Stomach (tissue), 9 donors: ENCODE measurements around the gene DGKK. TPM values are rescaled to one million over a fixed set of nuclear protein-coding genes. Genes with fewer than 3 reads are reported as not detected.
A peak's percentile ranks its signal among the peaks of the same experiment; 100 is the strongest.

Source experiments
- DNase-seq, 2 donors: peaks; one replicate each; pipeline versions ENCODE4 v3.0.0 to v3.0.0-alpha.2; 2013 to 2019
- H3K27ac ChIP-seq, 5 donors: fragments of 200-600 bp in 4 of 5; sonication (generic) in 4 of 5; one replicate each; pipeline ENCODE4 v1.5.1; 2013 to 2019; ENCODE audit warnings: mild to moderate bottlenecking in 1 of 5, moderate library complexity in 1 of 5
- H3K27me3 ChIP-seq, 3 donors: fragments of 200-600 bp; sonication (generic); one replicate each; pipeline ENCODE4 v1.5.1; 2017 to 2019; ENCODE audit warnings: mixed run types in 1 of 3
- H3K36me3 ChIP-seq, 4 donors: fragments of 200-600 bp; sonication (generic); 1 replicate in 3 of 4; 2 replicates in 1 of 4; pipeline ENCODE4 v1.5.1; 2016 to 2019
- H3K4me1 ChIP-seq, 4 donors: fragments of 200-600 bp; sonication (generic); one replicate each; pipeline ENCODE4 v1.5.1; 2016 to 2019
- H3K4me3 ChIP-seq, 4 donors: fragments of 200-600 bp; sonication (generic) in 3 of 4; one replicate each; pipeline ENCODE4 v1.5.1; 2016 to 2019; ENCODE audit warnings: mild to moderate bottlenecking in 1 of 4
- H3K9me3 ChIP-seq, 4 donors: fragments of 200-600 bp; sonication (generic); one replicate each; pipeline ENCODE4 v1.5.1; 2016 to 2019
- CTCF ChIP-seq, 7 experiments: fragments of 450-650 bp in 4 of 7; fragments of 200-600 bp in 3 of 7; sonication (generic) in 3 of 7; IDR thresholded peaks; one replicate each; pipeline ENCODE4 v1.5.1; 2016 to 2019; ENCODE audit warnings: antibody characterized with exemption in 7 of 7, control low read depth in 2 of 7, mild to moderate bottlenecking in 1 of 7
- EP300 ChIP-seq: sonication (generic); formaldehyde crosslinking; IDR thresholded peaks from one replicate; pipeline ENCODE4 v1.6.1; 2017; ENCODE audit warnings: antibody characterized with exemption
- POLR2A ChIP-seq, 4 donors: fragments of 450-650 bp; IDR thresholded peaks; one replicate each; pipeline ENCODE4 v1.6.1; 2016; ENCODE audit warnings: antibody characterized with exemption in 4 of 4, control low read depth in 2 of 4, mild to moderate bottlenecking in 1 of 4, moderate library complexity in 1 of 4
- POLR2AphosphoS5 ChIP-seq, 3 donors: sonication (generic); formaldehyde crosslinking; IDR thresholded peaks; one replicate each; pipeline ENCODE4 v1.6.1; 2016; ENCODE audit warnings: antibody characterized with exemption in 3 of 3
- WGBS, 5 donors: extraction: QIAGEN DNeasy Blood & Tissue Kit in 3 of 5; methylation state at CpG; one replicate each; pipeline versions ENCODE4 v1.1.5 to v1.1.7; 2013 to 2018; 5-methylcytosine and 5-hydroxymethylcytosine counted together
- intact Hi-C: fragments of 100-400 bp; cut with DNase I; formaldehyde crosslinking; loops from one replicate; pipeline ENCODE4 v1.15.1; 2023; ENCODE audit warnings: low total_unique reads
- polyA plus RNA-seq, 3 donors: library from polyadenylated mRNA; stranded (reverse); fragments of 200-250 nt; gene quantifications; one replicate each; pipeline ENCODE4 v1.2.3, GENCODE V29; 2013
- total RNA-seq, 5 donors: library from RNA; depleted of rRNA; stranded (reverse); fragments of >200 nt; gene quantifications; one replicate each; pipeline versions ENCODE4 v1.1.0 to v1.2.3, GENCODE V29; 2014 to 2016
- donor health status: healthy with polysubstance abuse.
- donor health status: Bipolar disorder and iron deficiency.
- donor health status: healthy.

DGKK gene
- total and polyA plus RNA-seq, 8 donors, result 0.06 to 1.8 TPM; not detected in 6

DNA sequence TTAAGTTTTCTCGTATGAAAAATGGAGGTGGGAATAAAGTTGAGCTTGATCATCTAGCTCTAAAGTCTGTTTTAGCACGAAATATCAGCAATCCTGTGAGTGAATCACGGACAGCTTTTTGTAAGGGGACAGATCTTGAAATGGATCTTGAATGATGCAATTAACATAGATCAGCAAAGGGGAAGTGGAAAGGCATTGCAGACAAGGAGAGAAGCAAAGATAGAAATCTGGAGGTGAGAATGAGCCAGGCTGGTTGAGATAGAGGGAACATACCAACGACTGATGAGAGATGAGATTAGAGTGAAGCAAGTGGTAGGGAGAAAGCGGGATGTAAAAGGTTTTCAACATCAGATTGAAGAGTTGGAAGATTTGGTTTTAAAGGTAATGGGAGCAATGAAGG, 4.6 kb upstream of the DGKK start:
- Histone ChIP-seq H3K4me3 (no peak overlapping the region), H3K36me3 (no peaks in the 10 kb centered on the region), H3K27me3 (peaks cover 3 to 46% (median 42%) of the 10 kb centered on the region in 3 donors), H3K9me3 (no peaks in the 10 kb centered on the region), H3K4me1 (peaks cover 4 to 16% (median 7%) of the 10 kb centered on the region in 4 donors), H3K27ac (no peak overlapping the region)
- WGBS, 5 donors, result 42 to 73% (median 60%) methylated on average over 5 of the region's 5 CpGs
- DNase-seq, result no peak
- intact Hi-C loops, result no loop called here
- TF ChIP-seq EP300, result no peak
- no peak for TF ChIP-seq POLR2A (IDR thresholded peaks at IDR 0.05)
- TF ChIP-seq CTCF (IDR thresholded peaks at IDR 0.05), result no peak
- TF ChIP-seq POLR2AphosphoS5 (IDR thresholded peaks at IDR 0.05), result no peak

DNA sequence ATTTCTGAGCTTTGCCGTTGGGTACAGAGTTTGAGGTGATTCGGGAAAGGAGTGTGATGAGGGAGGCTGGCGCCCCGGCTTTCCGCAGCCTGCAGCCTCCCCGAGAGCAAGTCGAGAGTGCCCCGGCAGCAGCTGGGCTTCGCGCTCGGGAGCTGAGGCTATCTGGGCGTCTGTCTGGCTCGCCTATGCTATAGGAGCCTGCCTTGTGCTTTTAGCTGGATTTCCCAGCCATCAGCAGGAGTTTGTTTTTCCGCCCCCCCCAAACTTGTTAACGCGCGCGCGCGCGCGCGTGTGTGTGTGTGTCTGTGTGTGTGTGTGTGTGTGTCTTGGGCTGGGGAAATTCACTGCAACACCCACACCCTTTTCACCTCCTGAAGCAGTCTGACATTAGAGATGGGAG, 765 bp upstream of the DGKK start:
- peaks cover 0 to 6% (median 0%) of the 10 kb centered on the region in 4 donors for H3K9me3 ChIP-seq
- no peak overlapping the region for H3K4me3 ChIP-seq
- no peaks in the 10 kb centered on the region for H3K36me3 ChIP-seq
- WGBS, 5 donors, result 0 to 41% (median 8%) methylated on average over 17 to 23 of the region's 23 CpGs
- H3K27ac ChIP-seq, result no peak overlapping the region
- H3K4me1 ChIP-seq, result peaks cover 4 to 31% (median 9%) of the 10 kb centered on the region in 4 donors
- intact Hi-C loops, result no loop called here
- DNase-seq, result peak in 1 of 2 donors; percentile 10
- peaks cover 16 to 81% (median 77%) of the 10 kb centered on the region in 3 donors for H3K27me3 ChIP-seq
- no peak for TF ChIP-seq POLR2A (IDR thresholded peaks at IDR 0.05)

- peaks cover 4 to 31% (median 9%) of the 10 kb centered on the region in 4 donors for H3K4me1 ChIP-seq
- intact Hi-C loops, result no loop called here
- H3K9me3 ChIP-seq, result peaks cover 0 to 6% (median 0%) of the 10 kb centered on the region in 4 donors
- TF ChIP-seq POLR2A (IDR thresholded peaks at IDR 0.05) (no peak), EP300 (no peak), POLR2AphosphoS5 (IDR thresholded peaks at IDR 0.05) (no peak), CTCF (IDR thresholded peaks at IDR 0.05) (no peak)
- peak in 1 of 2 donors; percentile 14 for DNase-seq
- H3K4me3 ChIP-seq, result no peak overlapping the region
- WGBS, 5 donors, result 4 to 28% (median 14%) methylated on average over 7 to 24 of the region's 24 CpGs
- H3K27ac ChIP-seq, result no peak overlapping the region
- peaks cover 16 to 86% (median 78%) of the 10 kb centered on the region in 3 donors for H3K27me3 ChIP-seq
- no peaks in the 10 kb centered on the region for H3K36me3 ChIP-seq
Observed at GRCh38 chrX:50469206-50469605, 1.4 kb downstream of the DGKK start.

DNA sequence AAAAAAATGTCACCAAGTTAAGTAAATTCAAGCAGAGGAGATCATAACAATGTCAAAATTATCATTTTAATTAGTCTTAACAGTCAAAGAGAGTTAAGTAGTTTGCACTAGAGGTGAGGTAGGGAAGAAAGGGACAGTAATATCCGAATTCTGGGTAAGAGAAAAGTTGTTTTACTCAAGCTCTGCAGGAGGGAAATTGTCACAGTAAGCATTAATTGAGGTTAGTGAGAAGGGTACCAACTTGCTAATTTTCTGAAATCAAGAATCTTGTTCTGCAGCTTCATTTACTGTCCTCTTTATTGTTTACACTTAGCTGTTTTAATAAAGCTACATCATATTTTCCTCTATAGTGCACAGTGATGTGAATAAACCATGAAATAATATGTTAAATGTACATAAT, 11.0 kb downstream of the DGKK start:
- Histone ChIP-seq H3K27ac (no peak overlapping the region), H3K9me3 (no peaks in the 10 kb centered on the region), H3K27me3 (peaks cover 0 to 11% (median 5%) of the 10 kb centered on the region in 3 donors), H3K36me3 (no peaks in the 10 kb centered on the region), H3K4me3 (no peak overlapping the region), H3K4me1 (no peaks in the 10 kb centered on the region)
- TF ChIP-seq EP300, result no peak
- no peak for TF ChIP-seq POLR2AphosphoS5 (IDR thresholded peaks at IDR 0.05)
- no peak for TF ChIP-seq POLR2A (IDR thresholded peaks at IDR 0.05)
- no peak for TF ChIP-seq CTCF (IDR thresholded peaks at IDR 0.05)
- intact Hi-C loops, result no loop called here
- WGBS, 5 donors, result 12 to 43% (median 19%) methylated on average over 1 of the region's 1 CpG
- no peak for DNase-seq

DNA sequence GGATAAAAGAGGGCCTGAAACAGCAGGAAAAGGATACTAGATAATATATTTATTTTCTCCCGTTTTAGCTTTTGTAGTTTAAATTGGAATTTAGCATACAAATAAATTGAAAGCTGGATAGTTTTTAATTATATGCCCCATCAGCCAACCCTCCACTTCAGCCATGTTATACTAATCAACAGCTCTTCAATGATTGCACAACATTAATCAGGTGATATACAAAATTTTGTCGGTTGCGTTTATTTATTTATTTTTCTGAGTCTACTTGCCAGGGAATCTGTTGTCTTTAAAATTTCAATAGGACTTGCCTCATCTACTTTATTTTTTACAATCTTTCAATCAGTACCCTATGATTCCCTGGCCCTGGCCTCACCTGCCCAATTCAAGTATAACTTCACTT, 12.1 kb downstream of the DGKK start:
- intact Hi-C loops, result no loop called here
- no peak for TF ChIP-seq POLR2A (IDR thresholded peaks at IDR 0.05)
- TF ChIP-seq POLR2AphosphoS5 (IDR thresholded peaks at IDR 0.05), result no peak
- no peak for TF ChIP-seq EP300
- TF ChIP-seq CTCF (IDR thresholded peaks at IDR 0.05), result no peak
- Histone ChIP-seq H3K27me3 (peaks cover 0 to 6% (median 0%) of the 10 kb centered on the region in 3 donors), H3K36me3 (no peaks in the 10 kb centered on the region), H3K4me1 (no peaks in the 10 kb centered on the region), H3K27ac (no peak overlapping the region), H3K4me3 (no peak overlapping the region), H3K9me3 (no peaks in the 10 kb centered on the region)
- 65 to 93% (median 89%) methylated on average over 3 of the region's 3 CpGs for WGBS, 5 donors
- no peak for DNase-seq
